SJSA1 (cell line): ENCODE results near the gene SYCP2. TPM values are rescaled to one million over a fixed set of nuclear protein-coding genes. Genes with fewer than 3 reads are reported as not detected.
"Not testable (repeated sequence)": the region's sequence is repeated elsewhere in the genome, so short reads cannot be mapped to it uniquely, and the experiment has no call there.

Experiments used
- DNase-seq, 2 experiments: peaks; one replicate each; pipeline ENCODE4 v3.0.0-alpha.2; 2015 to 2020; ENCODE audit warnings: low spot score in 2 of 2, low read depth in 1 of 2
- H3K27ac ChIP-seq: fragments of 250-450 bp; sonication (Bioruptor Pico); 2 replicates; pipeline ENCODE4 v1.5.1; 2020; ENCODE audit warnings: mild to moderate bottlenecking, moderate library complexity
- H3K27me3 ChIP-seq: fragments of 250-450 bp; sonication (Bioruptor Pico); replicated peaks from 2 replicates; pipeline ENCODE4 v1.5.1; 2020; ENCODE audit warnings: mild to moderate bottlenecking, moderate library complexity
- H3K36me3 ChIP-seq: fragments of 250-450 bp; sonication (Bioruptor Pico); 2 replicates; pipeline ENCODE4 v1.5.1; 2020; ENCODE audit warnings: mild to moderate bottlenecking
- H3K4me1 ChIP-seq: fragments of 250-450 bp; sonication (Bioruptor Pico); replicated peaks from 2 replicates; pipeline ENCODE4 v1.6.1; 2021; ENCODE audit warnings: mild to moderate bottlenecking
- H3K4me3 ChIP-seq: fragments of 250-450 bp; sonication (Bioruptor Pico); 2 replicates; pipeline ENCODE4 v1.5.1; 2020; ENCODE audit warnings: mild to moderate bottlenecking
- H3K9me3 ChIP-seq: fragments of 250-450 bp; sonication (Bioruptor Pico); replicated peaks from 2 replicates; pipeline ENCODE4 v1.5.1; 2020; ENCODE audit warnings: mild to moderate bottlenecking
- total RNA-seq: library from RNA; depleted of rRNA; stranded (reverse); fragments of >200 nt; shearing (Covaris generic); gene quantifications from 2 replicates; pipeline ENCODE4 v1.2.3, GENCODE V29; 2014; rRNA removed

SYCP2 gene, protein sequence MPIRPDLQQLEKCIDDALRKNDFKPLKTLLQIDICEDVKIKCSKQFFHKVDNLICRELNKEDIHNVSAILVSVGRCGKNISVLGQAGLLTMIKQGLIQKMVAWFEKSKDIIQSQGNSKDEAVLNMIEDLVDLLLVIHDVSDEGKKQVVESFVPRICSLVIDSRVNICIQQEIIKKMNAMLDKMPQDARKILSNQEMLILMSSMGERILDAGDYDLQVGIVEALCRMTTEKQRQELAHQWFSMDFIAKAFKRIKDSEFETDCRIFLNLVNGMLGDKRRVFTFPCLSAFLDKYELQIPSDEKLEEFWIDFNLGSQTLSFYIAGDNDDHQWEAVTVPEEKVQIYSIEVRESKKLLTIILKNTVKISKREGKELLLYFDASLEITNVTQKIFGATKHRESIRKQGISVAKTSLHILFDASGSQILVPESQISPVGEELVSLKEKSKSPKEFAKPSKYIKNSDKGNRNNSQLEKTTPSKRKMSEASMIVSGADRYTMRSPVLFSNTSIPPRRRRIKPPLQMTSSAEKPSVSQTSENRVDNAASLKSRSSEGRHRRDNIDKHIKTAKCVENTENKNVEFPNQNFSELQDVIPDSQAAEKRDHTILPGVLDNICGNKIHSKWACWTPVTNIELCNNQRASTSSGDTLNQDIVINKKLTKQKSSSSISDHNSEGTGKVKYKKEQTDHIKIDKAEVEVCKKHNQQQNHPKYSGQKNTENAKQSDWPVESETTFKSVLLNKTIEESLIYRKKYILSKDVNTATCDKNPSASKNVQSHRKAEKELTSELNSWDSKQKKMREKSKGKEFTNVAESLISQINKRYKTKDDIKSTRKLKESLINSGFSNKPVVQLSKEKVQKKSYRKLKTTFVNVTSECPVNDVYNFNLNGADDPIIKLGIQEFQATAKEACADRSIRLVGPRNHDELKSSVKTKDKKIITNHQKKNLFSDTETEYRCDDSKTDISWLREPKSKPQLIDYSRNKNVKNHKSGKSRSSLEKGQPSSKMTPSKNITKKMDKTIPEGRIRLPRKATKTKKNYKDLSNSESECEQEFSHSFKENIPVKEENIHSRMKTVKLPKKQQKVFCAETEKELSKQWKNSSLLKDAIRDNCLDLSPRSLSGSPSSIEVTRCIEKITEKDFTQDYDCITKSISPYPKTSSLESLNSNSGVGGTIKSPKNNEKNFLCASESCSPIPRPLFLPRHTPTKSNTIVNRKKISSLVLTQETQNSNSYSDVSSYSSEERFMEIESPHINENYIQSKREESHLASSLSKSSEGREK (N-terminal part only)
- total RNA-seq = 1.1 and 2.6 TPM in 2 replicates

DNA sequence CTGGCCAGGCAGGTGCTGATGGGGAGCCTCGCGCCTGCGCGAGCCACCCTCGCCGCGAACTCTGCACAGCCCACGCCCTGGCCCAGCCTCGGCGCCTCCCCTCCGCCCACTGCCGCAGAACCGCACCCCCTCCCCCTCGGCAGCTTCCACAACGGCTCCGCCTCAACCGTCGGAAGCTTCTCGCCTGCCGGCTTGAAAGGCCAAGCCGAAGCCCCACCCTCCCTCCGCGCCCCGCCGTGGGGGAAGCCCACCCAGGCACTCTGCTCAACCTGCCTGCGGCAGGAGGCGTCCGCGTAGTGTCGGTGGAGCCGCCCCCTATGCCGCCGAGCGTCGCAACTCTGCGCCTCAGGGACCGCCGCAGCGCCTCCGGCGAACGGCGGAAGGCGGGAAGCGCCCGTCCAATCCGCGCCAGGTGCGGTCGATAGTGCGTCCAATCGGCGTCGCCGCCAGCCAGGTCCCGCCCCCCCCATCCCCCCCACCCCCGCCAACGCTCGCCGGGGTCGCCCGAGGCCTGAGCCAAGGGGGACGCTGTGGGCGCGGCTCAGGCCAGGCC lies at the start of gene SYCP2:
Gene SYCP2 (minus strand): TSS at position 342 of the 553 bp plus-strand sequence. CDS start 11,224 bp downstream, outside the sequence.
- Histone ChIP-seq H3K9me3 (no peaks in the 10 kb centered on the region), H3K4me1 (peaks cover 13% of the 10 kb centered on the region), H3K27ac (no peak within 1 kb of the TSS), H3K4me3 (peak within 1 kb of the TSS; percentile 44), H3K36me3 (peaks cover 10% of the 10 kb centered on the region; the same call in 1 of the 2 replicates), H3K27me3 (no peaks in the 10 kb centered on the region)
- no peak for DNase-seq

DNA sequence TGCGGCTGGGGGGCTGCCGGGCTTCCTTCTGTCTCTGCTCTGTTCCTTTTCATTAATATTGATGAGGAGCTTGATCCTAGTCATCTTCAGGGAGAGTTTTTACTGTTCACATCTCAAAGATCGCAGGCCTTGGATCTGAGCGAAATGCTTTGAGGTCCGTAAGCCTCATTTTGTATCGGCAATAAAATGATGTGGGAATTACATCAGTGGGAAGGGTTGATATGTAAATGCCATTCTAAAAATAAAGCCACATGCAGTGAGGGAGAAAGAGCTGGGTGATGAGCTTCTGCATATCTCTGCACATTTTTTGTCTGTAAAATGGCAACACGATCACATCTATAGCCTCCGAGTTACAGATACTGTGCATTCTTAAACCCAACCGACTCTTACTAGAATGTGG lies 49.6 kb upstream of the SYCP2 start:
- H3K4me3 ChIP-seq = no peak overlapping the region
- no peaks in the 10 kb centered on the region for H3K9me3 ChIP-seq
- peaks cover 3% of the 10 kb centered on the region; the same call in 1 of the 2 replicates for H3K27me3 ChIP-seq
- no peaks in the 10 kb centered on the region for H3K4me1 ChIP-seq
- no peak overlapping the region for H3K27ac ChIP-seq
- no peak for DNase-seq
- no peaks in the 10 kb centered on the region for H3K36me3 ChIP-seq

DNA sequence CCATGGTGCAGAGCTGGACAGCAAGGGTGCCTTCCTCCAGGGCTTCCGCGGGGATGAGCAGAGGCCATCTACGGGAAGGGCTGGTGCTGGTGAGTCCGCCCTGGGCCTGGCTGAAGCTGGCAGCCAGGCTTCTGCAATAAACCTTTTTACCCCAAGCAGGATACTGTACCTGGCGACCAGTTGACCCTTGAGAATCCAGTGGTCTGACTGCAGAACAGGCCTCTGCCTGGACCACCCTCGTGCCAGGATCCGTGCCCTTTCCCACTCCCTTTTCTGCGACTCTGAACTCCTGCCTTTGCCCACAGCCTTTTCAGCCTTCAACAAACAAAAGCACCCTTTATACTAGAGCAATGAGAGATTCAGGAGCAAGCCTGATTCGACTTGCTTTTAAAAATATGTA lies 43.6 kb upstream of the SYCP2 start:
- no peak for DNase-seq

DNA sequence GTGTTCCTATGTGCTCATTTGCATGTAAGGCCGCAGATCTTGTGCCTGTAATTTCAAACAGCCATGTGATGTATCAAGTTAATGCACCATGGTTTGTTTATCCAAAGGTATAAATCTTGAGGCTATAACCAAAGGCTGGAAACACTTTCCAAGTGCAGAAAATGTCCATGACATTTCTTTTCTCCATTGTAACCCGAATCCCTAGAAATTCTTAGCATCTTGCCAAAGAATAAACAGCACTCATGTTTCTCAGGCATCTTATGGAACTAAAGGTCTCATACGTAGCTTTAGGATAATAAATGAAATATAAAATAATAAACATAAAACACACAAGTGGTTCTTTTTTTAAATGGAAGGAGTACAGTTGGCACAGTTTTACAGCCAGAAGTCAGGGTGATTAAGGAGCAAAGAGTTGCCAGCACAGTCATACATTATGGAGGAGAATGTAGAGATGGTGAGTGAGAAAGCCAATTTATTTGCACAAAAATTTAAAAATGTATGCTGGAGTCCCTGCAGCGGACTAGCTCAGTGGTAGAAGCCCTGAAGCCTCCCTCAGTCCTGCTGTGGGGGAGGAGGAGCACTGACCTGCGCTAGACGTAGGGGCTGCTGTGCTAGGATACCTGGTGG lies 42.8 kb upstream of the SYCP2 start:
- no peak for DNase-seq
- H3K4me3 ChIP-seq = no peak overlapping the region
- H3K27me3 ChIP-seq = no peaks in the 10 kb centered on the region
- no peak overlapping the region for H3K27ac ChIP-seq
- no peaks in the 10 kb centered on the region for H3K9me3 ChIP-seq
- H3K4me1 ChIP-seq = no peaks in the 10 kb centered on the region
- no peaks in the 10 kb centered on the region for H3K36me3 ChIP-seq

More for the DNA sequence above, 43.6 kb upstream of the SYCP2 start:
- Histone ChIP-seq H3K27me3 (peaks cover 2% of the 10 kb centered on the region; the same call in 1 of the 2 replicates), H3K9me3 (no peaks in the 10 kb centered on the region), H3K4me1 (no peaks in the 10 kb centered on the region), H3K4me3 (no peak overlapping the region), H3K27ac (no peak overlapping the region), H3K36me3 (no peaks in the 10 kb centered on the region)

DNA sequence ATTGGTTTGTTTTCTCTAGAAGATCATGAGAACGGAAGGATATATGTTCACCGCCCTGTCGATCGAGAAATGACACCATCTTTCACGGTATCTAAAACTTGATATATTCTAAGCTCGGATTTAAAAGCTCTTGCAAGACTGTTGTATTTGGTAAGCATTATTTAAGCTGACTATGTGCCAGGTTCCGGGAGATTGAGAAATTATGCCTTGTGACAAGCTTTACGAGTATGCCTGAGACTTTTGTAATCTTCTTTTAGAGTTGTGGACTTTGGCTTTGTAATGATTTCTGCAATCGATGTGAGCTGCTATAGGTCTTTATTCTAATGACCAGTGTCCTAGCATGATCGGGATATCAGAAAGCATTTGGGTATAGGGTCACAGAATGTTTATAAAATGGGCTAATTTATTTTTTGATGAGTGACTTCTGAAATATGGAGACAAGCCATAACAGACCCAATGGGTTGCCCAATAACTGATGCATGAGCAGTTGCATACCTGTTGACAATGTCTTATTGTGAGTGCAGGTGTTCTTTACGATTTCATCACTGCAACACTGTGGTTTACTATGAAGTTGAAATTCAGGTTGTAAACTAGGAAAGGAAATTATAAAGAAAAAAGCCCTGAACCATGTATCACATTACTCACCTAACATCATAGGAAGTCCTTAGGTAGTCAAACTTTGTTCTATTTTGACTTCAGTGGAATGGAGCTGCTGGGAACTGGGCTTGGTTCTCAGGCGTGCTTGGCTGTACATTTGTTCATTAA lies 38.8 kb upstream of the SYCP2 start:
- no peaks in the 10 kb centered on the region for H3K36me3 ChIP-seq
- no peak for DNase-seq
- no peak overlapping the region for H3K27ac ChIP-seq
- no peak overlapping the region for H3K4me3 ChIP-seq
- no peaks in the 10 kb centered on the region for H3K4me1 ChIP-seq
- H3K27me3 ChIP-seq = no peaks in the 10 kb centered on the region; the same call in 1 of the 2 replicates
- no peaks in the 10 kb centered on the region for H3K9me3 ChIP-seq

DNA sequence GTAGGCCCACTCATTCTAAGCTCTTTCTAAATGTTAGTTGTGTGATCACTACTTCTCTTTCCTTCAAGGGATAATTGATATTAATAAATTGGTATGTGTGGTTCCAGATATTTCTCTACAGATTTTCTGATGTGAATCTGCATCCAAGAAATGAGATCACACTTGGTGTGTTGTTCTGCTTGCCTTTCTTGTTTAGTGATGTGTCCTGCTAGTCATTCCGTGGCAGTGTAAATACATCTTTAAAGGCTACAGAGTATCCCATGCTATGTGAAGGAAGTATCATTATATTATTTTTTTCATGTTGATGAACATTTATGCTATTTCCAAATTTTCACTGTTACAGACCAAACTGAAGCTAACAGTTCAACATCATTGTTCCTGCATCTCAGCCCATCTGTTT lies 38.0 kb upstream of the SYCP2 start:
- Histone ChIP-seq H3K27me3 (peaks cover 4% of the 10 kb centered on the region; the same call in 1 of the 2 replicates), H3K4me3 (no peak overlapping the region), H3K27ac (no peak overlapping the region), H3K9me3 (no peaks in the 10 kb centered on the region), H3K36me3 (no peaks in the 10 kb centered on the region), H3K4me1 (no peaks in the 10 kb centered on the region)
- no peak for DNase-seq

DNA sequence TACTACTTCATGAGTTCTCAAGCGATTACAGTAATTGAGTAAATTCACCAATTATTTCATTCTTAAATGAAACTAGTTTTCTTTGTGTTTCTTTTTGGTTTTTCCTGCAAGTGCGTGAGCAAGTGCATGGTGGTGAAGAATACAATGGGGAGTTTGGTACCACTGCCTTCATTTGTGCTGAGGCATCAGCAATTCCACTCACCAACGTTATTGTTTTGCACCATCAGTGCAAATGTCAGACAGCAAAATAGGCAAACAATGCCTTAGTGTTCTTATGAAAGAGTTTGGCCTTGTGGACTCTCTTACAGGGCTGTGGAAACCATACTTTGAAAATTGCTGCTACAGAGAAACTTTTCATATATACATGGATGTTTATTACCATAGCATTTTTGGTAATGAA lies 33.0 kb upstream of the SYCP2 start:
- peaks cover 8% of the 10 kb centered on the region for H3K27me3 ChIP-seq
- H3K4me1 ChIP-seq = no peaks in the 10 kb centered on the region
- no peak overlapping the region for H3K27ac ChIP-seq
- H3K9me3 ChIP-seq = no peaks in the 10 kb centered on the region
- no peak for DNase-seq
- H3K36me3 ChIP-seq = no peaks in the 10 kb centered on the region
- H3K4me3 ChIP-seq = no peak overlapping the region

DNA sequence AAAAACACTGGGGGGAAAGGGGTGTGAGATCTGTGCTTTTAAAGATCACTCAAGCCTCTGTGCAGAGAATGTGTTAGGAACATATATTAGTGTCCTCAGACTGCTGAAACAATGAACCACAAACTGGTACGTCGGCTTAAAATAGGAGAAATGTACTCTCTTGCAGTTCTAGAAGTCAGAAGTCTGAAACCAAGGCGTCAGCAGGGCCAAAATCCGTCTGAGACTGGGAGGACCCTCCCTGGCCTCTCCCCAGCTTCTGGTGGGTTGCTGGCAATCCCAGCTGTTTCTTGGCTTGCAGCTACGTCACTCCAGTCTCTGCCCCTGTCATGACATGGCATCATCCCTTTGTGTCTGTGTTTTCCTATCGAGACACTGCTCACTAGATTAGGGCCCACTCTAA lies 28.7 kb upstream of the SYCP2 start:
- Histone ChIP-seq H3K27ac (no peak overlapping the region), H3K9me3 (no peaks in the 10 kb centered on the region), H3K4me1 (no peaks in the 10 kb centered on the region), H3K27me3 (peaks cover 24% of the 10 kb centered on the region), H3K4me3 (no peak overlapping the region), H3K36me3 (no peaks in the 10 kb centered on the region)
- no peak for DNase-seq

DNA sequence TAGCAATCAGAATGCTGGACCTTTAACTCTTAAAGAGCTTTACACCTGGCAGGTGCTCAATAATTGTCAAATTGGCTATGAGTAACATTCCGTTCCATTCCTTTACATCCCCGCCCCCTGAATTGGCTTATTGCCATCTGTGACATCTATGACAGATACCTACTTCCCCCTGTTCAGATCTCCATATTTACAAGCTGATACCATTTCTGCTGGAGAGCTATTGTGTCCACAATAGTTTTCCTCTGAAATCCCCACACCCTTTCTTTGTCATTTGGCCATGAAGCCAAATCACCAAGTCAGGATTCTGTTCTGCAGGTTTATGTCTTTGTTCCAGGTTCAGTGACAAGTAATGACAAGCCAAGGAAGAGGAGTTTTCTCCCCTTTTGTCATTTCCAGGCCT lies 28.0 kb upstream of the SYCP2 start:
- no peak for DNase-seq
- H3K36me3 ChIP-seq = no peaks in the 10 kb centered on the region

DNA sequence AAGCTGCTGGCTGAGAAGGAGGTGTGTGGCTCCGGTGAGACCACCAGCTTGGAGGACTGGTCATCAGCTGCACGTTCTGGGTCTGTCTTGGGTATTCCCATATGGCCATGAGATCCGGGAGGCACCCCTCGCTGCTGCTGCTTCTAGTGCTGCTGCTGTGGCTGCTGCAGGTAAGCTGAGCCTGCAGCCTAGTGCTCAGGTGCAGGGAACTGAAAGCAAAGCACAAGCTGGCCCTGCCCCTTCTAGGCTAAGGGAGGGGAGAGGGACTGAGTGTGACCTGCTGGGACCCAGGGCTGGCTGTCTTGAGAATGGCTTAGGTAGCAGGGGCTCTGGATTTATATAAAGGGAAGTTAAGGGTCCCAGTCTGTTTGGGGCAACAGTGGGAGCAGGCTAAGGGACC lies 25.2 kb upstream of the SYCP2 start:
- no peaks in the 10 kb centered on the region for H3K9me3 ChIP-seq
- no peak overlapping the region for H3K27ac ChIP-seq
- no peak overlapping the region for H3K4me3 ChIP-seq
- DNase-seq = no peak
- no peaks in the 10 kb centered on the region for H3K4me1 ChIP-seq
- peaks cover 18% of the 10 kb centered on the region for H3K27me3 ChIP-seq
- no peaks in the 10 kb centered on the region for H3K36me3 ChIP-seq

More for the DNA sequence above, 28.0 kb upstream of the SYCP2 start:
- Histone ChIP-seq H3K9me3 (no peaks in the 10 kb centered on the region), H3K27me3 (peaks cover 20% of the 10 kb centered on the region), H3K4me3 (no peak overlapping the region), H3K27ac (no peak overlapping the region), H3K4me1 (no peaks in the 10 kb centered on the region)

DNA sequence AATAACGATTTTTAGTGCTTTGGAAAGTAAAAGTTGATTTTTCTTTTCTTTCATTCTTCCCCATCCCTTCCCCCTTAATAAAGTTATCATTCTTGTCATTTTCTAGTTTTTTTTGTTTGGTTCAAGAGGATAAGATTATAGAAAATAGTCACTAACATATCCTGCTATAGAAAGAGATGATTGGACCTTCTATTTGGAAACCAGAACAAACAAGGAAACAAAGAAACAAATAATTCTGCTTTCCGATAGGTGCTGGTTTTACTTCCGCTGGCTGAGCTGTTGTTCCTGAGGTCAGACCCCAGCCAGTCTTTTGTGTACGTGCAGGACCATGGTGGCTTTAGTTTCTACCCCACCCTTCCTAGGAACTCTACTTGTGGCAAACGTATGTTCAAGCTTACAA lies 24.7 kb upstream of the SYCP2 start, which contains the start of gene CDH26:
Gene CDH26 (plus strand): TSS at position 301 of the 400 bp plus-strand sequence. CDS start 304 bp downstream, outside the sequence.
- Histone ChIP-seq H3K4me1 (no peaks in the 10 kb centered on the region), H3K9me3 (no peaks in the 10 kb centered on the region), H3K27ac (no peak within 1 kb of the TSS), H3K4me3 (no peak within 1 kb of the TSS), H3K27me3 (peaks cover 18% of the 10 kb centered on the region), H3K36me3 (no peaks in the 10 kb centered on the region)
- no peak for DNase-seq

DNA sequence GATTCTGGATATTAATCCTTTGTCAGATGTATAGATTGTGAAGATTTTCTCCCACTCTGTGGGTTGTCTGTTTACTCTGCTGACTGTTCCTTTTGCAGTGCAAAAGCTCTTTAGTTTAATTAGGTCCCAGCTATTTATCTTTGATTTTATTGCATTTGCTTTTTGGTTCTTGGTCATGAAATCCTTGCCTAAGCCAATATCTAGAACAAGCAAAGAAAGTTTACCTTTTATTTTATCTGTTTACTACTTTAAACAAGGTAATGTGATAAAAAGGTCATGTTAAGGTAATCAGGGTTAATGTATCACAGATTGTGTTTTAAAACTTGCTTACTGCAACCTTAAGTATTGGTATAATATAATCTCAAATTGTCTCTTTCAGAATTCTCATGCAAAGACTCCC lies 24.1 kb upstream of the SYCP2 start:
- H3K36me3 ChIP-seq, DNase-seq, H3K27ac ChIP-seq, H3K9me3 ChIP-seq, H3K4me3 ChIP-seq, H3K4me1 ChIP-seq: not testable (repeated sequence)
- peaks cover 18% of the 10 kb centered on the region for H3K27me3 ChIP-seq
